ENCODE results near the gene SYTL2. TPM values are rescaled to one million over a fixed set of nuclear protein-coding genes. Genes with fewer than 3 reads are reported as not detected.

SYTL2 gene
- polyA plus RNA-seq, 1 of the 3 experiments (the other 2 are of a cell fraction), result 36.0 TPM

DNA sequence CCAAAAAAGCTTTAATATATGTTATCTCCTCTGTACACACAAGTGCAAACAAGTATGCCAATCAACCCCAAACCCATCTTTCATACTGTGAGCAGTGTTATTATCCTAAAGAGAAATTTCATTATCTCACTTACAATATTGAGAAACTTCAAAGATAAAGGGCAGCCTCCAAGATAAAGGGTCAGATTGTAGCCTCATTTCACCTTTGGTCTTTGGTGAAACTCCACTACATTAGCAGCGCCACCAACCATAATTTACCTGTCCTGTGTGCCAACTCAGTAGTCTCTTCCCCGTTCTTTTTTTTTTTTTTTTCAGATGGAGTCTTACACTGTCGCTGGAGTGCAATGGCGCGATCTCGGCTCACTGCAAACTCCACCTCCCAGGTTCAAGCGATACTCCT lies 9.4 kb downstream of the SYTL2 start:
- CTCF ChIA-PET, result interaction anchor here (1.0 kb wide), 1 partner anchor 8 kb away, joined by 4 read pairs; no protein-coding TSS in a partner anchor
- POLR2A ChIA-PET, result no interaction called here
- H3K27me3 ChIP-seq (ENCODE audit: insufficient read depth), result no peaks in the 10 kb centered on the region

DNA sequence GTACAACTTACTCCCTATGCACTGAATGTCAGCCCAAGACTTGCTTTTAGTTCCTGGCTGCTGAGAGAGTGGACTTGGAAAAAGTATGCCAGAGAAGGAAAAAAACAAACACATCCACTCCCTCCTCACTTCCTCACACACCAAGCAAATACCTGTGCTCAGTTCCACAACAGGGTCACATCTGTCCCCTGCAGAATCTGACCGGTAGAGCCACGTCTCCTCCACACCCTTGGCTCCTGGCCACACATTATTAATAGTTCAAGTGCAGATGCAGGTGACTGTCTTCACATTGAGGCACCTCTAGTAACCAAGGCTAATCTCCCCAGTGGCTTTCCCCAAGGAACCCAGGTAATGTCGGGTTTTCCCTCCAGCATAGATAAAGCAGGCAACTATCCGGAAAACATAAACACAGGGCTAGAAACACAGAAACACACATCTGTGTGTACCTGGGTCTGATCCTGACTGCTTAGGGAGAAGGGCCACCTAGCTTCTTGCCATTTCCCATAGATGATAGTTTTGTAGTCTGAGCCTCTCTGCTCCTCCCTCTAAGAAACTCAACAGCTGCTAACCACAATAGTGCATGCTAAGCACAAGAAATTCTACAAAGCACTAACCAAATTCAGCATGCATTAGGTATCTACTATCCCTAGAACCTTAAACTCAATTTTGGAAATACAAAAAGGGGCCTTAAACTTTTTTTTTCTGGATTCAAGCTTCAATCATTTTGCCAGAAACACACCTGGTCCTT lies 10.2 kb downstream of the SYTL2 start:
- 57% methylated on average over 4 of the region's 4 CpGs for WGBS (ENCODE audit: low lambda C conversion rate)
- ChIA-PET CTCF (interaction anchor here (1.0 kb wide), 1 partner anchor 9 kb away, joined by 4 read pairs; no protein-coding TSS in a partner anchor), POLR2A (no interaction called here)
- Histone ChIP-seq H3K9me2 (no peaks in the 10 kb centered on the region), H3K79me2 (ENCODE audit: insufficient read depth) (no peaks in the 10 kb centered on the region), H4K20me1 (ENCODE audit: insufficient read depth) (no peaks in the 10 kb centered on the region), H3K4me1 (ENCODE audit: control insufficient read depth in 1 of 2, insufficient read depth in 2 of 2, low read depth in 1 of 2, low read length in 1 of 2) (no peaks in the 10 kb centered on the region; a peak in 2 of 4 replicates), H2AFZ (ENCODE audit: low read depth) (no peak overlapping the region), H3K27ac (ENCODE audit: low read depth in 2 of 2, low read length in 1 of 2) (no peak overlapping the region), H3K36me3 (replicated peaks in 1 of 2; ENCODE audit: control insufficient read depth in 1 of 2, insufficient read depth in 2 of 2, low read length in 1 of 2) (no peaks in the 10 kb centered on the region), H3F3A (replicated peaks; ENCODE audit: insufficient read depth) (no peaks in the 10 kb centered on the region), H3K27me3 (ENCODE audit: insufficient read depth) (no peaks in the 10 kb centered on the region), H3K4me2 (no peak overlapping the region), H3K9me3 (no peaks in the 10 kb centered on the region), H3K4me3 (ENCODE audit: low read depth in 2 of 2, low read length in 1 of 2) (no peak overlapping the region), H3K9ac (no peak overlapping the region)
- no peak for DNase-seq
- TF ChIP-seq, protein P1, sequence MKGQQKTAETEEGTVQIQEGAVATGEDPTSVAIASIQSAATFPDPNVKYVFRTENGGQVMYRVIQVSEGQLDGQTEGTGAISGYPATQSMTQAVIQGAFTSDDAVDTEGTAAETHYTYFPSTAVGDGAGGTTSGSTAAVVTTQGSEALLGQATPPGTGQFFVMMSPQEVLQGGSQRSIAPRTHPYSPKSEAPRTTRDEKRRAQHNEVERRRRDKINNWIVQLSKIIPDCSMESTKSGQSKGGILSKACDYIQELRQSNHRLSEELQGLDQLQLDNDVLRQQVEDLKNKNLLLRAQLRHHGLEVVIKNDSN (IDR thresholded peaks at IDR 0.05; ENCODE audit: borderline replicate concordance, low read depth), result no peak
- TF ChIP-seq, protein P2, sequence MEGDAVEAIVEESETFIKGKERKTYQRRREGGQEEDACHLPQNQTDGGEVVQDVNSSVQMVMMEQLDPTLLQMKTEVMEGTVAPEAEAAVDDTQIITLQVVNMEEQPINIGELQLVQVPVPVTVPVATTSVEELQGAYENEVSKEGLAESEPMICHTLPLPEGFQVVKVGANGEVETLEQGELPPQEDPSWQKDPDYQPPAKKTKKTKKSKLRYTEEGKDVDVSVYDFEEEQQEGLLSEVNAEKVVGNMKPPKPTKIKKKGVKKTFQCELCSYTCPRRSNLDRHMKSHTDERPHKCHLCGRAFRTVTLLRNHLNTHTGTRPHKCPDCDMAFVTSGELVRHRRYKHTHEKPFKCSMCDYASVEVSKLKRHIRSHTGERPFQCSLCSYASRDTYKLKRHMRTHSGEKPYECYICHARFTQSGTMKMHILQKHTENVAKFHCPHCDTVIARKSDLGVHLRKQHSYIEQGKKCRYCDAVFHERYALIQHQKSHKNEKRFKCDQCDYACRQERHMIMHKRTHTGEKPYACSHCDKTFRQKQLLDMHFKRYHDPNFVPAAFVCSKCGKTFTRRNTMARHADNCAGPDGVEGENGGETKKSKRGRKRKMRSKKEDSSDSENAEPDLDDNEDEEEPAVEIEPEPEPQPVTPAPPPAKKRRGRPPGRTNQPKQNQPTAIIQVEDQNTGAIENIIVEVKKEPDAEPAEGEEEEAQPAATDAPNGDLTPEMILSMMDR (IDR thresholded peaks at IDR 0.05), result no peak
- no peak for TF ChIP-seq MEF2A (IDR thresholded peaks at IDR 0.05; ENCODE audit: borderline replicate concordance, low read depth)
- no peak for TF ChIP-seq ELF1 (IDR thresholded peaks at IDR 0.05)
- TF ChIP-seq JUND (IDR thresholded peaks at IDR 0.05), result no peak
- no peak for TF ChIP-seq FOXM1 (IDR thresholded peaks at IDR 0.05; ENCODE audit: low read depth)
- TF ChIP-seq, protein P3, sequence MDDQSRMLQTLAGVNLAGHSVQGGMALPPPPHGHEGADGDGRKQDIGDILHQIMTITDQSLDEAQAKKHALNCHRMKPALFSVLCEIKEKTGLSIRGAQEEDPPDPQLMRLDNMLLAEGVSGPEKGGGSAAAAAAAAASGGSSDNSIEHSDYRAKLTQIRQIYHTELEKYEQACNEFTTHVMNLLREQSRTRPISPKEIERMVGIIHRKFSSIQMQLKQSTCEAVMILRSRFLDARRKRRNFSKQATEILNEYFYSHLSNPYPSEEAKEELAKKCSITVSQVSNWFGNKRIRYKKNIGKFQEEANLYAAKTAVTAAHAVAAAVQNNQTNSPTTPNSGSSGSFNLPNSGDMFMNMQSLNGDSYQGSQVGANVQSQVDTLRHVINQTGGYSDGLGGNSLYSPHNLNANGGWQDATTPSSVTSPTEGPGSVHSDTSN (IDR thresholded peaks at IDR 0.05), result no peak
- no peak for TF ChIP-seq SIN3A (IDR thresholded peaks at IDR 0.05; ENCODE audit: borderline replicate concordance, low read depth, low read length)
- TF ChIP-seq, protein P4, sequence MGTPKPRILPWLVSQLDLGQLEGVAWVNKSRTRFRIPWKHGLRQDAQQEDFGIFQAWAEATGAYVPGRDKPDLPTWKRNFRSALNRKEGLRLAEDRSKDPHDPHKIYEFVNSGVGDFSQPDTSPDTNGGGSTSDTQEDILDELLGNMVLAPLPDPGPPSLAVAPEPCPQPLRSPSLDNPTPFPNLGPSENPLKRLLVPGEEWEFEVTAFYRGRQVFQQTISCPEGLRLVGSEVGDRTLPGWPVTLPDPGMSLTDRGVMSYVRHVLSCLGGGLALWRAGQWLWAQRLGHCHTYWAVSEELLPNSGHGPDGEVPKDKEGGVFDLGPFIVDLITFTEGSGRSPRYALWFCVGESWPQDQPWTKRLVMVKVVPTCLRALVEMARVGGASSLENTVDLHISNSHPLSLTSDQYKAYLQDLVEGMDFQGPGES (IDR thresholded peaks at IDR 0.05; ENCODE audit: low read depth, low read length), result no peak
- no peak for TF ChIP-seq EP300 (IDR thresholded peaks at IDR 0.05; ENCODE audit: borderline replicate concordance in 1 of 2, low read depth in 1 of 2, low read length in 1 of 2)
- no peak for TF ChIP-seq MXI1 (IDR thresholded peaks at IDR 0.05; ENCODE audit: low read depth, low read length)
- TF ChIP-seq SMC3 (IDR thresholded peaks at IDR 0.05; ENCODE audit: low read depth, low read length), result no peak

More for the DNA sequence above, 9.4 kb downstream of the SYTL2 start:
- no peaks in the 10 kb centered on the region for H3K79me2 ChIP-seq (ENCODE audit: insufficient read depth)
- H3K4me1 ChIP-seq (ENCODE audit: control insufficient read depth in 1 of 2, insufficient read depth in 2 of 2, low read depth in 1 of 2, low read length in 1 of 2), result no peaks in the 10 kb centered on the region; a peak in 2 of 4 replicates
- no peak for DNase-seq
- H3K36me3 ChIP-seq (replicated peaks in 1 of 2; ENCODE audit: control insufficient read depth in 1 of 2, insufficient read depth in 2 of 2, low read length in 1 of 2), result no peaks in the 10 kb centered on the region
- no peak overlapping the region for H2AFZ ChIP-seq (ENCODE audit: low read depth)
- no peak overlapping the region for H3K27ac ChIP-seq (ENCODE audit: low read depth in 2 of 2, low read length in 1 of 2)
- H3K9me2 ChIP-seq, result no peaks in the 10 kb centered on the region
- no peaks in the 10 kb centered on the region for H3K9me3 ChIP-seq
- TF ChIP-seq NFIC (IDR thresholded peaks at IDR 0.05; ENCODE audit: borderline replicate concordance) (no peak), SIN3A (IDR thresholded peaks at IDR 0.05; ENCODE audit: borderline replicate concordance, low read depth, low read length) (no peak), FOXM1 (IDR thresholded peaks at IDR 0.05; ENCODE audit: low read depth) (no peak), RFX5 (IDR thresholded peaks at IDR 0.05; ENCODE audit: low read length) (no peak), TEAD4 (IDR thresholded peaks at IDR 0.05; ENCODE audit: borderline replicate concordance, insufficient read depth) (no peak), YY1 (IDR thresholded peaks at IDR 0.05; ENCODE audit: low read depth) (no peak), NRF1 (IDR thresholded peaks at IDR 0.05; ENCODE audit: low read depth, low read length) (no peak)
- TF ChIP-seq, protein P5, sequence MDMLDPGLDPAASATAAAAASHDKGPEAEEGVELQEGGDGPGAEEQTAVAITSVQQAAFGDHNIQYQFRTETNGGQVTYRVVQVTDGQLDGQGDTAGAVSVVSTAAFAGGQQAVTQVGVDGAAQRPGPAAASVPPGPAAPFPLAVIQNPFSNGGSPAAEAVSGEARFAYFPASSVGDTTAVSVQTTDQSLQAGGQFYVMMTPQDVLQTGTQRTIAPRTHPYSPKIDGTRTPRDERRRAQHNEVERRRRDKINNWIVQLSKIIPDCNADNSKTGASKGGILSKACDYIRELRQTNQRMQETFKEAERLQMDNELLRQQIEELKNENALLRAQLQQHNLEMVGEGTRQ (IDR thresholded peaks at IDR 0.05; ENCODE audit: borderline replicate concordance, low read depth, low read length), result no peak
- H3K4me3 ChIP-seq (ENCODE audit: low read depth in 2 of 2, low read length in 1 of 2), result no peak overlapping the region
- no peaks in the 10 kb centered on the region for H4K20me1 ChIP-seq (ENCODE audit: insufficient read depth)
- no peak overlapping the region for H3K4me2 ChIP-seq
- 87% methylated on average over 7 of the region's 7 CpGs for WGBS (ENCODE audit: low lambda C conversion rate)
- no peak overlapping the region for H3K9ac ChIP-seq
- no peaks in the 10 kb centered on the region for H3F3A ChIP-seq (replicated peaks; ENCODE audit: insufficient read depth)

Measured in SK-N-SH (cell line).